Endometrial microvascular endothelial cells (primary cell): Measurements from ENCODE around the gene PTGES2. TPM values are rescaled to one million over a fixed set of nuclear protein-coding genes. Genes with fewer than 3 reads are reported as not detected.

Experiments used
- in situ Hi-C: cut with HindIII; loops from 2 replicates; pipeline ENCODE4 v1.10.0; 2017; ENCODE audit warnings: low sequenced_read_pairs, low pct_unique_long_range_greater_than_20kb; ENCODE audit errors: inconsistent ontology term
- total RNA-seq: library from RNA; depleted of rRNA; stranded (reverse); fragments of >200 nt; gene quantifications from one replicate; pipeline ENCODE4 v1.2.3, GENCODE V29; 2015; ENCODE audit errors: inconsistent ontology term

Gene PTGES2
- total RNA-seq, 1 donor from 2014 or later, result 96.1 TPM

GRCh38 chr9:128096616-128097536, 30.7 kb downstream of the PTGES2 start:
- in situ Hi-C loops, result no loop called here

GRCh38 chr9:128094950-128095544, 32.5 kb downstream of the PTGES2 start:
- in situ Hi-C loops, result no loop called here

- in situ Hi-C loops, result no loop called here
Measured at GRCh38 chr9:128094166-128094949, 33.2 kb downstream of the PTGES2 start.

- in situ Hi-C loops, result no loop called here
Measured at GRCh38 chr9:128093011-128093410, 34.5 kb downstream of the PTGES2 start.

- in situ Hi-C loops, result no loop called here
Measured at GRCh38 chr9:128092199-128092977, 35.1 kb downstream of the PTGES2 start.

GRCh38 chr9:128091571-128091970, 36.0 kb downstream of the PTGES2 start:
- in situ Hi-C loops, result no loop called here

GRCh38 chr9:128091144-128091543, 36.4 kb downstream of the PTGES2 start:
- in situ Hi-C loops, result no loop called here

GRCh38 chr9:128089299-128089698, 38.2 kb downstream of the PTGES2 start:
- in situ Hi-C loops, result no loop called here

GRCh38 chr9:128088253-128088945, 39.1 kb downstream of the PTGES2 start:
- in situ Hi-C loops, result no loop called here

- in situ Hi-C loops, result no loop called here
Measured at GRCh38 chr9:128087262-128087661, 40.3 kb downstream of the PTGES2 start.

- in situ Hi-C loops, result no loop called here
Measured at GRCh38 chr9:128085943-128086342, 41.6 kb downstream of the PTGES2 start.

GRCh38 chr9:128084746-128085145, 42.8 kb downstream of the PTGES2 start:
- in situ Hi-C loops, result no loop called here

GRCh38 chr9:128082151-128082550, 45.4 kb downstream of the PTGES2 start:
- in situ Hi-C loops, result no loop called here

- in situ Hi-C loops, result no loop called here
Measured at GRCh38 chr9:128081056-128081455, 46.5 kb downstream of the PTGES2 start.

- in situ Hi-C loops, result no loop called here
Measured at GRCh38 chr9:128080206-128080605, 47.3 kb downstream of the PTGES2 start.

- in situ Hi-C loops, result no loop called here
Measured at GRCh38 chr9:128078504-128079434, 48.8 kb downstream of the PTGES2 start.

- in situ Hi-C loops, result no loop called here
Measured at GRCh38 chr9:128077847-128078503, 49.6 kb downstream of the PTGES2 start.
